Measurements from ENCODE around the gene GPD1. TPM values are rescaled to one million over a fixed set of nuclear protein-coding genes. Genes with fewer than 3 reads are reported as not detected.
"Not testable (repeated sequence)": the region's sequence is repeated elsewhere in the genome, so short reads cannot be mapped to it uniquely, and the experiment has no call there.

The GPD1 gene
- total RNA-seq, 1 donor from 2014 or later: 51.1 TPM

GRCh38 chr12:50151047-50151687 is 47.4 kb downstream of the GPD1 start:
- ATAC-seq (no peak), DNase-seq (ENCODE audit: missing footprints) (no peak)
- intact Hi-C loops (cut with DNase I): no loop called here

- ATAC-seq; intact Hi-C loops (cut with DNase I); DNase-seq (ENCODE audit: missing footprints): not testable (repeated sequence)
Measured at GRCh38 chr12:50154947-50155346, 51.1 kb downstream of the GPD1 start.

GRCh38 chr12:50156641-50157040 is 52.8 kb downstream of the GPD1 start:
- intact Hi-C loops (cut with DNase I): no loop called here
- no peak for ATAC-seq
- DNase-seq (ENCODE audit: missing footprints): no peak

GRCh38 chr12:50157259-50157658 is 53.5 kb downstream of the GPD1 start:
- ATAC-seq (no peak), DNase-seq (ENCODE audit: missing footprints) (no peak)
- intact Hi-C loops (cut with DNase I): no loop called here

- intact Hi-C loops (cut with DNase I): no loop called here
- no peak for DNase-seq (ENCODE audit: missing footprints)
- no peak for ATAC-seq
Measured at GRCh38 chr12:50160643-50161042, 56.8 kb downstream of the GPD1 start.

Other genes with a start within 250 kb of the GPD1 start
- gene FAIM2, start 200.1 kb upstream of the GPD1 start, total RNA-seq: 20.5 TPM
- not detected for gene AQP2, start 153.3 kb upstream of the GPD1 start, total RNA-seq
- 0.81 TPM for gene AQP5, start 142.1 kb upstream of the GPD1 start, total RNA-seq
- gene AQP6, start 131.1 kb upstream of the GPD1 start, total RNA-seq: not detected
- gene RACGAP1, start 78.5 kb upstream of the GPD1 start, total RNA-seq: 7.3 TPM
- 2.2 TPM for gene ASIC1, start 46.4 kb upstream of the GPD1 start, total RNA-seq
- gene SMARCD1, start 18.7 kb upstream of the GPD1 start, total RNA-seq: 20.1 TPM
- 234 TPM for gene COX14, start 8.2 kb downstream of the GPD1 start, total RNA-seq
- 9.6 TPM for gene CERS5, start 63.4 kb downstream of the GPD1 start, total RNA-seq
- gene LIMA1, start 179.5 kb downstream of the GPD1 start, total RNA-seq: 16.7 TPM

Measured in Right ventricle myocardium inferior (tissue), 1 donor.